ENCODE measurements around the gene CEACAM16. TPM values are rescaled to one million over a fixed set of nuclear protein-coding genes. Genes with fewer than 3 reads are reported as not detected.

The CEACAM16 gene
- total and polyA plus RNA-seq, 10 of the 15 experiments (the other 5 are each of a cell fraction or from before 2014, with no cell fraction given) = not detected

DNA sequence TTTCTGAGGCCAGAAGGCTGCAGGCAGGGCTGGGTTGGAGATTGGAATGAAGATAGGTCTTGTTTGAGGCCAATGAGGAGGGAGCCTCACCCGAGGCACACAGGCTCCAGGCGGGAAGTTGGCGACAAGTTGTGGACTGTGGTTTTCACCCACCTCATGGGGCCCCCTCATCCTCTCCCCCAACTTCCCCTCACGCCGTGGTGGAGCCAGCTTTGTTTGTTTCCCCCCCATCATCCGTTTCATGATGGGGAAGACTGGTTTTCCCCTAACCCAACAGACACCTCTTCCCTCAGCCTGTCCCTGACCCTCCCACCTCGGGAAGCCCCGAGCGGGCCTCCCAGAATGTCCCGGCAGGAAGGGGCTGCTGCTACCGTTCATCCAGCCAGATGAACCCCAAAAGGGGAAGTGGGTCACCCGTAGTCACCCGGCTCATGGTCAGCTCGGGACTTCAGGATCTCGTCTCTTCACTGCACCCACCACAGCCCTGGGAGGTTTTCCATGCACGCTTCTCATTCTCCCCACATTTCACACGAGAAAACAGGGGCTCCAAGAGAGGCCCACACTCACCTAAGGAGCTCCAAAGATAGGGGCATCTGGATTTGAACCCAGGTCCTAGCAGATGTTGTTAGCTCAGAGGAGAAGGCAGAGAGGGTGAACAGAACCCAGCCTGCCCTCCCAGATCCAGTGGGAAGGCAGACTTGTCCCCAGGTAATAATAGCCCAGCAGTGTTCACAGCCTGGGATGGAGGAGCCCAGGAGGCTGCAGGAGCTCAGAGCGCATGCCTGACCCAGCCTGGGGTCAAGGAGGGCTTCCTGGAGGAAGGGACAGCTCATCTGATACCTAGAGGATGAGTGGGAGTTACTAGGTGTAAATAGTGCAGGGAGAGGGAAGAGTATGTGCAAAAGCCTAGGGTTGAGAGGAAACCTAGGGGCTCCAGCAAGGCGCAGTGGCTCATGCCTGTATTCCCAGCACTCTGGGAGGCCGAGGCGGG lies 23.5 kb downstream of the CEACAM16 start (continued):
- TF ChIP-seq NFIC (IDR thresholded peaks at IDR 0.05; ENCODE audit: low read depth, low read length) = peak; percentile 84
- 0 out of 2 replicates have a peak, but pooled peaks have one; percentile 14 for TF ChIP-seq SMC3 (IDR thresholded peaks at IDR 0.05; ENCODE audit: borderline replicate concordance, low read length)
- peak; percentile 97 for TF ChIP-seq SPI1 (IDR thresholded peaks at IDR 0.05; ENCODE audit: borderline replicate concordance, insufficient read depth, low read depth, low read length)
- TF ChIP-seq POLR2AphosphoS2 (IDR thresholded peaks at IDR 0.05; ENCODE audit: low read depth, low read length) = no peak
- TF ChIP-seq HDGF (IDR thresholded peaks at IDR 0.05) = no peak
- TF ChIP-seq NFYB (IDR thresholded peaks at IDR 0.05; ENCODE audit: insufficient read depth, low read depth, low read length) = no peak
- TF ChIP-seq, protein P1, sequence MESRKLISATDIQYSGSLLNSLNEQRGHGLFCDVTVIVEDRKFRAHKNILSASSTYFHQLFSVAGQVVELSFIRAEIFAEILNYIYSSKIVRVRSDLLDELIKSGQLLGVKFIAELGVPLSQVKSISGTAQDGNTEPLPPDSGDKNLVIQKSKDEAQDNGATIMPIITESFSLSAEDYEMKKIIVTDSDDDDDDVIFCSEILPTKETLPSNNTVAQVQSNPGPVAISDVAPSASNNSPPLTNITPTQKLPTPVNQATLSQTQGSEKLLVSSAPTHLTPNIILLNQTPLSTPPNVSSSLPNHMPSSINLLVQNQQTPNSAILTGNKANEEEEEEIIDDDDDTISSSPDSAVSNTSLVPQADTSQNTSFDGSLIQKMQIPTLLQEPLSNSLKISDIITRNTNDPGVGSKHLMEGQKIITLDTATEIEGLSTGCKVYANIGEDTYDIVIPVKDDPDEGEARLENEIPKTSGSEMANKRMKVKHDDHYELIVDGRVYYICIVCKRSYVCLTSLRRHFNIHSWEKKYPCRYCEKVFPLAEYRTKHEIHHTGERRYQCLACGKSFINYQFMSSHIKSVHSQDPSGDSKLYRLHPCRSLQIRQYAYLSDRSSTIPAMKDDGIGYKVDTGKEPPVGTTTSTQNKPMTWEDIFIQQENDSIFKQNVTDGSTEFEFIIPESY (IDR thresholded peaks at IDR 0.05) = no peak
- TF ChIP-seq BCL11A (IDR thresholded peaks at IDR 0.05; ENCODE audit: low read depth, low read length) = peak; percentile 66; the same call in 1 of the 2 replicates
- TF ChIP-seq SMAD1 (IDR thresholded peaks at IDR 0.05; ENCODE audit: low read depth, partially characterized antibody) = no peak
- peak; percentile 44; the same call in 1 of the 2 replicates for TF ChIP-seq SMARCA5 (IDR thresholded peaks at IDR 0.05)
- TF ChIP-seq, protein P2, sequence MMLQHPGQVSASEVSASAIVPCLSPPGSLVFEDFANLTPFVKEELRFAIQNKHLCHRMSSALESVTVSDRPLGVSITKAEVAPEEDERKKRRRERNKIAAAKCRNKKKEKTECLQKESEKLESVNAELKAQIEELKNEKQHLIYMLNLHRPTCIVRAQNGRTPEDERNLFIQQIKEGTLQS (IDR thresholded peaks at IDR 0.05; ENCODE audit: borderline replicate concordance, extremely low read depth, low read depth, low read length) = no peak
- TF ChIP-seq FOXK2 (IDR thresholded peaks at IDR 0.05) = peak; percentile 25; the same call in 1 of the 2 replicates
- no peak for TF ChIP-seq FOS (IDR thresholded peaks at IDR 0.05; ENCODE audit: borderline replicate concordance, extremely low read depth, insufficient read length)
- peak; percentile 99 for TF ChIP-seq IKZF2 (IDR thresholded peaks at IDR 0.05)
- TF ChIP-seq, protein P3, sequence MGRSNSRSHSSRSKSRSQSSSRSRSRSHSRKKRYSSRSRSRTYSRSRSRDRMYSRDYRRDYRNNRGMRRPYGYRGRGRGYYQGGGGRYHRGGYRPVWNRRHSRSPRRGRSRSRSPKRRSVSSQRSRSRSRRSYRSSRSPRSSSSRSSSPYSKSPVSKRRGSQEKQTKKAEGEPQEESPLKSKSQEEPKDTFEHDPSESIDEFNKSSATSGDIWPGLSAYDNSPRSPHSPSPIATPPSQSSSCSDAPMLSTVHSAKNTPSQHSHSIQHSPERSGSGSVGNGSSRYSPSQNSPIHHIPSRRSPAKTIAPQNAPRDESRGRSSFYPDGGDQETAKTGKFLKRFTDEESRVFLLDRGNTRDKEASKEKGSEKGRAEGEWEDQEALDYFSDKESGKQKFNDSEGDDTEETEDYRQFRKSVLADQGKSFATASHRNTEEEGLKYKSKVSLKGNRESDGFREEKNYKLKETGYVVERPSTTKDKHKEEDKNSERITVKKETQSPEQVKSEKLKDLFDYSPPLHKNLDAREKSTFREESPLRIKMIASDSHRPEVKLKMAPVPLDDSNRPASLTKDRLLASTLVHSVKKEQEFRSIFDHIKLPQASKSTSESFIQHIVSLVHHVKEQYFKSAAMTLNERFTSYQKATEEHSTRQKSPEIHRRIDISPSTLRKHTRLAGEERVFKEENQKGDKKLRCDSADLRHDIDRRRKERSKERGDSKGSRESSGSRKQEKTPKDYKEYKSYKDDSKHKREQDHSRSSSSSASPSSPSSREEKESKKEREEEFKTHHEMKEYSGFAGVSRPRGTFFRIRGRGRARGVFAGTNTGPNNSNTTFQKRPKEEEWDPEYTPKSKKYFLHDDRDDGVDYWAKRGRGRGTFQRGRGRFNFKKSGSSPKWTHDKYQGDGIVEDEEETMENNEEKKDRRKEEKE (IDR thresholded peaks at IDR 0.05) = no peak
- TF ChIP-seq BRCA1 (IDR thresholded peaks at IDR 0.05; ENCODE audit: low read depth, low read length) = no peak
- TF ChIP-seq LARP7 (IDR thresholded peaks at IDR 0.05) = no peak
- TF ChIP-seq IRF4 (IDR thresholded peaks at IDR 0.05; ENCODE audit: low read depth, low read length) = 0 out of 2 replicates have a peak, but pooled peaks have one; percentile 36
- TF ChIP-seq TCF7 (IDR thresholded peaks at IDR 0.05; ENCODE audit: borderline replicate concordance) = no peak
- TF ChIP-seq RAD51 (IDR thresholded peaks at IDR 0.05) = no peak

Measured in GM12878 (cell line).